ENCODE data around the gene ANXA8.
"Not testable (repeated sequence)": the region's sequence is repeated elsewhere in the genome, so short reads cannot be mapped to it uniquely, and the experiment has no call there.

Gene ANXA8

GRCh38 chr10:47483923-47484322, at the start of gene ANXA8:
Gene ANXA8, minus strand, starts transcription at chr10:47484115. Its CDS starts 182 bp downstream, at chr10:47483933.
- not testable (repeated sequence) for DNase-seq (ENCODE audit: low spot score)

- not testable (repeated sequence) for DNase-seq (ENCODE audit: low spot score)
Measured at GRCh38 chr10:47523475-47523874, 39.6 kb upstream of the ANXA8 start, which contains the start of gene AGAP9. Gene AGAP9, minus strand, starts transcription at chr10:47523638. Its CDS starts 112 bp downstream, at chr10:47523526.

DNA sequence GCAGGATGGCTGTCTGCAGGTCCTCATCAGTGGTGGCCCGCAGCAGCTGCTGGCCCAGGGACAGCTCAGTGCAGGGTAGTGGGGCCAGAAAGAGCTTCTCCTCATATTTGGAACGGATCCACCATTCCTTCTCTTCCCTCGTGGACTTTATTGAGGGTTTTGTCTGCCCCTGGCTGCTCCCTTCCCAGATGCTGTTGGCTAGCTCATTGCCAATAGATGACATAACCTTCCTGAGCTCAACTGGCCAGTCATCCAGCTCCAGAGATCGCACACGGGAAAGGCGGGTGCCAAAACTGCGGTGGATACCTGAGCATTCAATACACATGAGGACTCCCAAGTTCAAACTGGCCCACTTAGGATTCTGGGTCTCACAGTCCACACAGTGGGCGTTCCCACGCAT, 18.4 kb upstream of the ANXA8 start:
- DNase-seq (ENCODE audit: low spot score), result not testable (repeated sequence)

GRCh38 chr10:47494226-47494625, 10.3 kb upstream of the ANXA8 start:
- DNase-seq (ENCODE audit: low spot score), result not testable (repeated sequence)

DNA sequence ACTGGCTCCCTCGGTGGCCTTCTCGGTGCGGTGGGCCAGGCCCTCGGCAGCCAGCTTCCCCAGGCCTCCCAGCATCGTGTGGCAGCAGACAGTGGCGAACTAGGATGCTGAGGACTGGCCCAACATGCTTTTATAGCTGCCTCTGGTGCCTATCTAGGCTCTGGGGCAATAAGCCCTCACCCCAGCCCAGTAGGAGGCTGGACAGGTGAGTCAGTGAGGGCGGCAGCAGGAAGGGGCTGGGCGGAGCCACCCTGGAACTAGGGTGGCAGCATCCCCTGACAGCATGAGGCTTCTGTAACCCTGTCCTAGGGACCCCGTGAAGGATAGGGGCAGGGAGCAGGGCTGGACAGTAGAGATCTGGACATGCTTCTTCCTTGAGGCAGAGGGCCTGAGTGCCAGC, 7.7 kb upstream of the ANXA8 start, which contains the start of gene FAM25G:
TSS of gene FAM25G (minus strand) at position 101 of the 400 bp plus-strand sequence. CDS start at position 75, 26 bp downstream.
- not testable (repeated sequence) for DNase-seq (ENCODE audit: low spot score)

DNA sequence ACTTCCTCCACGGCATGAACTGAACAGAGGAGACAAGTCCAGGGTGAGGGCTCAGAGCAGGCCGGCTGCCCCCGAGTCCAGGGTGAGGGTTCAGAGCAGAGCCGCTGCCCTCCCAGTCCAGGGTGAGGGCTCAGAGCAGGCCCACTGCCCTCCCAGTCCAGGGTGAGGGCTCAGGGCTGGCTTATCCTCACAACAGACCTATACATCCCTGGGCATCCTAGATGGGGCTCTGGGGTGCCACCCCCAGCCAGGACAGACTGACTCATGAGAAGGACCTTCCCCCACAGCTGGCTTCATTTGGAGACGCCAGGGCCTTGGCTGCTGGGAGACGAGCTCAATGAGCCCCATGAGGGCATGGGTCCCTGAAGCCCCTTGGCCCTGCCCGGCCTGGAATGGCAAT, 5.7 kb upstream of the ANXA8 start:
- not testable (repeated sequence) for DNase-seq (ENCODE audit: low spot score)

DNA sequence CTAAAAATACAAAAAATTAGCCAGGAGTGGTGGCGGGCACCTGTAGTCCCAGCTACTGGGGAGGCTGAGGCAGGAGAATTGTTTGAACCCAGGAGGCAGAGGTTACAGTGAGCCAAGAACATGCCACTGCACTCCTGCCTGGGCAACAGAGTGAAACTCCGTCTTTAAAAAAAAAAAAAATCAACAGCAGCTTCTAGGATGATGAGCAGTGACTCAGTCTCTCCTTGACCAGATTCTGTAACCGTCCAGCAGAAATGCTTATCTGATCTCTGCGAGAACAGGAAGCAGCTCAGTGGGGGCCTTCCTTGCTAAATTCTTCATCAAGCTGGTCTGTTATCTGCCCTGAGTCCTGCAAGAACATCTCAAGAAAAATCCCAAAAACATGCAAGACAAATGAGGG, 2.0 kb upstream of the ANXA8 start:
- DNase-seq (ENCODE audit: low spot score), result not testable (repeated sequence)

DNA sequence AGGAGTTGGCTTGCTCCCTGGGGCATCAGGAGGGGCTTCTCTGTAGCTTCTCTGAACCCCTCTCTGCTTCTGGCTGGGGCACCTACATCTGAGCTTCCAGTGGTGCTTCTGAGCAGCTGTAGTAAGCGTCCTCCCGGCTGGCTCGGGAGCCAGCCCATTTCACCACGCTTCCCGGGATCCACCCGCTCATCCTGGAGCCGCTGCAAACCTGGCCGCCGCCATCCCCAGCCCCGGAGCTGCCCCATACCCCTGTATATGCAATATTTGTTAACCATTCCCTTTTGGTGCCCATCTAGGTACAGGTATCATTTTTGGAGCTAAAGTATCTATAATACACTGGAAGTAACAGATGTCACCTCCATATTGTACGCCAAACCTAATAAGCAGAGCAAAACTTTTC, 871 bp upstream of the ANXA8 start:
- not testable (repeated sequence) for DNase-seq (ENCODE audit: low spot score)

- DNase-seq (ENCODE audit: low spot score), result not testable (repeated sequence)
Measured at GRCh38 chr10:47482367-47482766, 1.5 kb downstream of the ANXA8 start.

GRCh38 chr10:47481768-47482181, 2.1 kb downstream of the ANXA8 start:
- DNase-seq (ENCODE audit: low spot score), result not testable (repeated sequence)

DNA sequence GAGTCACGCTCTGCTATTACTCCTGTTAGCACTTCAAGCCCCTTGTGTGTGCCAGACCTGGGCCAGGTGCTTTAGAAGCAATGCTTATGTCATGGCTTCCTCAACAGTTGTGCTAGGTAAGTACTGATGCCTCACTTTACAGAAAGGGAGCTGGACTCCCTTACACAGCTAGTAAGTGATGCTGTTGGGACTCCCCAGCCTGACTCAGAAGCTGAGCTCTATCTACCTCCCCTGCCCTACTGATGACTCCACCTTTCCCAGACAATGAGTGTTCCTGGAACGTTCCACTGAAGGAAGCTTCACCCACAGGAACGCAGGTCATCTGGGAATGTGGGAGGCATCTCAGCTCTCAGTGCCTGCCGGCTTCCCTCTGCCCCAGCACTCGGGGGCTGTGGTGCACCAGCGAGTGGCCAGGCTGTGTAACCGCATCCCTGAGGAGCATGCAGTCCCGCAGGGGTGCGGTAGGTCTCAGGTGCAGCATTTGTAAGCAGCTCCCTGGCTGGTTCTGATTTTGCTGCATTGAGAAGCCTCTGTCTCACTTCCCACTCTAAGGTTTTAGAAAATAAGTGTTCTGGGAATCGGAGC, 2.6 kb downstream of the ANXA8 start:
- DNase-seq (ENCODE audit: low spot score), result not testable (repeated sequence)

DNA sequence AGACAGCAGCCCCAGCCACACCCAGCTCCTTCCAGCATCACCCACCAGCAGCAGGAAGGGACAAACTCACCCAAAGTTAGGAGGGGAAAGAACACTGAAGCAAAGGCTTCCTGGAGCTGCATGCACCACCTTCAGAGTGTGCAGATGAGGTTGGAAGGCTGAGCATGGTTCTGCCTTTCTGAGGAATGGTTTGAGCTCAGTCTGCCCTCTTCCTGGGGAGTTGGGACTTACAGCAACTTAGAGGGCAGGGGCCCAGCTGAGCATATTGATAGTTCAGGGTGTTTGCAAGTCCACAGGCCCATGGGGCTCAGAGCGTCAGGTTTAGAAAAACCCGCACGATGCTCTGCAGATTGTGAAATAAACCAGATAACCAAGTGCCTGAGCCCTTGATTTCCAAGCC, 3.8 kb downstream of the ANXA8 start:
- DNase-seq (ENCODE audit: low spot score), result not testable (repeated sequence)

DNA sequence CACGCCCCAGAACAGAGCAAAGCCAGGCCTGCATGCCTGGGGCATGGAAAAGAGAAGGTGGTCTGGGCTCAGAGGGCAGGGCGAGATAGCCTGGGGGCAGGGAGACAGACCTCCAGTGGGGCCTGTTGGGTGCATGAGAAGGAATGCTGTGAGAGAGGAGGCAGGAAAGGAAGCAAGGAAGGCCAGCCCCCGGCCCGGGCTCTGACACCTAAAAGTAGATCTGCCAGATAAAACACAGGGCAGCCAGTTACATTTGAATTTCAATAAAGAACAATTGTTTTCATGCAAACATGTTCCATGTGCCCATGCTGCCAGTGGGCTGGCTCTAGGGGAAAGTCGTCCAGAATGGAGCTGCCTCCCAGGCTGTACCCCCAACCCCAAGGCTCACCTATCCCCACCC, 5.8 kb downstream of the ANXA8 start:
- not testable (repeated sequence) for DNase-seq (ENCODE audit: low spot score)

DNA sequence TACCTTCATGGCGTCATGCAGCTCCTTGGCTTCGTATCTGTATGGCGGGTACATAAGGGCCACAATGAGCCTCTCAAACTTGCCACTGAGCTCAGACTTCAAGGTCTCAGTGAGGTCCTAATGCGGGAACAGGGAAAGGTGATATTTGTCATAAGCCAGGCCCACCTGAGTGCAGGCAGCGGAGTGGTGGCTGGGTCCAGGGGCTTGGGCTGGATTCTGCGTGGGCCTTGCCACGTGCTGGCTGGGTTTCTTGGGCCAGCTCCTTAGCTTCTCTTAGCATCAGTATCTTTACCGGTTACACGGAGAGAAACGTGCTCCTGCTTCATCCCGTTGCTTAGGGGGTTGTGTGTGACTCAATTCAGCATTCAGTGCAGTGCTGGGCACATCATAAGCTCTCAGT, 6.8 kb downstream of the ANXA8 start:
- not testable (repeated sequence) for DNase-seq (ENCODE audit: low spot score)

DNA sequence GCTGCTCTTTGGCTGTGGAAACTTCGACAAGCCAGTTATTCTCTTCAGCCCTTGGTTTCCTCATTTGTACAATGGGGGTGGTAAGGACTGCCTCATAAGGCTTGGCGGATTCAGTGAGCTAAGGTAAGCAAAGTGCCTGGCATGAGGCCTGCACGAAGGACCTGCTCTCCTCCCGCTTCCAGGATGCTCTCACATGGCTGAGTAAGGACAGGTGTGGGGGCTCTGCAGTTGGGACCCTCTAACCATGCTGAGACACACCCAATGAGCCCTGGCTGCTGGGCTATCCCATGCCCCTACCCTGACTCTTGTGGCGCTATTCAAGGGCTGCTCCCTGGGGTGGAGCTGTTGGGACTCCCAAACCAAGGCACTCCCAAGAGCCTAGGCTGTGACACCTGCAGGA, 8.8 kb downstream of the ANXA8 start:
- DNase-seq (ENCODE audit: low spot score), result not testable (repeated sequence)

DNA sequence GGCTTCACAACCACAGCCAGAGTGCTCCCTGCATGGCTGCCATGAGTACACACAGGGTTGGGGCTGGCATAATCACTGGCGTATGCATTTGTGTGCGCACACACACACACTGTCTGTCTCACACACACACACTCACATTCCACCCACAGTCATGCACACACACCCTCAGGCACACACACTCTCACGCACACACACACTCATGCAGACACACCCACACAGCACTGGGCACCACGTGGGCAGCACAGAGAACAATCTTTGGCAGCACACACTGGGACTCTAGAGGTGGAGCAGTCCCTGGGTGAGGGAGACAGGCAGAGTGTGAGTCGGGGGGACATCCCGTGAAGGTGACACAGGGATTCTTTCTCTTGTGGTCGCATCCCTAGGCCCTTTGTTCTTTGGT, 10.4 kb downstream of the ANXA8 start:
- not testable (repeated sequence) for DNase-seq (ENCODE audit: low spot score)

DNA sequence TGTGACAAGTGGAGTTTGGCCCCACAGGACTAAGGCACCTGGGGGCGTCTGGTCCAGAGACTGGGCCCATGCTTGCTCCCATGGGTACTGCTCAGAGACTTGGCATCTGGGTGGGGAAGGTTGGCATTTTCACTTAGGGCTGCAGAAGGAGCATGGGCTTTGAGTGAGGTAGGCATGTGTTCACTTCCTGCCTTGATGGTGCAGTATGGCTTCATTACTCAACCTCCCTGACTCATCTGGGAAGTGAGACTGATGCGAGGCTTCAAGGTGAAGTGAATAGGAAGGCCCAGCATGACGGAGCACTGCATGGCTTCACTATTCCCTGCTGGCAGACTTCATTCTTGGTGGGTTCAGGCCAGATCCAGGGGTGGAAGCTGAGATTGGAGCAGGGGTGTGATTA, 11.3 kb downstream of the ANXA8 start:
- not testable (repeated sequence) for DNase-seq (ENCODE audit: low spot score)

DNA sequence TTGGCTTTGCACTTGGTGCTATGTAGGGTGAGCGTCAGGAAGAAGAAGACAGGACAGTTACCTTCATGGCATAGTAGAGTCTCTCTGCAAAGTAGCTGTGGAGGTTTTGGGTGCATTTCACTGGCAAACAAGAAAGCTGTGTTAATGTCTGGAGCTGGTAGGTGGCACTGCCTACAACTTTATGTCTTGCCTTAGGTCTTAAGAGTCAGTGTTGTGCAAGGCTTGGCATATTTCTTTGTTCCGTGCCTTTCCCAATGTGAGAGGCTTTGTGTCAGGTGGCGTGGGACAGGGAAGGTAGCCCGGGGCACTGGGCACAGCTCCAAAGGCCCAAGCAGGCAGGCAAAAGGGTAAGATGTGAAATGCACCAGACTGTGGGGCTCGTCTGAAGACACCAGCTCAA, 11.8 kb downstream of the ANXA8 start:
- not testable (repeated sequence) for DNase-seq (ENCODE audit: low spot score)

DNA sequence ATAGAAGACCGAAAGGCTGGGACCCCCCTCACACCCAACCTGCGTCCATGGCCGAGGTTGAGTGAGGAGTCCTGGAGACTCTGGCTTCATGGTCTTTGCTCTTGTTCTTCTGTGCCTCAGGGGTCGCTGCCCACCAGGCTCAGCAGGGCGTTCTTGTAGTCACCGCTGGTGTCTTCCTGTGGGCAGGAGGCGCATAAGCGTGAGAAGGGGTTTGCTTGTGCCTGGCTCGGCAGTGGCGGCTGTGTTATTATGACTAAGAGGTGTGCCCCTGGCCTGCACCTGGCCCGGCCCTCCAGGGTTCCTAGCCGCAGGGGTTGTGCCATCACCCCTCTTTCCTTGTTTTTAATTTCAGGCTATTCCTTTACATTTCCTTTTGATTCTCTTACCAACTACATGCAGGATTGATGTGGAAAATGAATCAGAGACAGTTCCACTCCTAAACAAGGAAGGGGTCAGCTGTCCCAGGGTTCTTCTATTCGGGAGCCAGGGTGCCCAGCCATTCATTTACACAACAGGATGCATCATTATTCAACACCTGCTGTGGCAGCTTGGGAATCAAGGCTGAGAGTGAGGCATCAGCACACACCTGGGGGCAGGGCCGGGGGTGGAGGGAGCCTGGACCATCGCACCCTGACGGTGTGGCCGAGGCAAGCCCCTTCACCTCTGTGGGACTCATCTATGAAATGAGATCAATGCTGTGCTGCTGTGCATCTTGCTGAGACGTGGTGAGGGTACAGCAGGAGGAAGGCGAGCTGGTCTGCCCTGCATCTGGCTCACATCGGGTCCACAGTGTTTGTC, 15.0 kb downstream of the ANXA8 start:
- DNase-seq (ENCODE audit: low spot score), result not testable (repeated sequence)

DNA sequence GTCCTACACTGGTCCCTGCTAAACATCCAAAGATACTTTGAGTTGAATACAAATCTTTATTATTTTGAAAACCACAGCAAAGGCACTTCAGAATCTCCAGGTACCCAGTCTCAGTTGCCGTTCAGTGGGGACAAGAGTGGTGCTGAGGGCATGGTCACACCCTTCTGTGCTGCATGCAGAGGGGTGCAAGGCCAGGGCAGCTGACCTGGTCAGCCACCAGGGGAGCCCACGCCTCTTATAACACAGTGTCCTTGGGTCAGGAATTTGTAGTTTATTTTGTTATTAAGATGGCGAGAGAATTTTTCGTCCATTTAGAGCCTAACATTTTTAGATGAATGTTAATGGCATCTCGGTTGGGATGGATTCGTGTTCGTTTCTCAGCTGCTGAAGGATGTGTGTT, 16.0 kb downstream of the ANXA8 start:
- not testable (repeated sequence) for DNase-seq (ENCODE audit: low spot score)

- DNase-seq (ENCODE audit: low spot score), result not testable (repeated sequence)
Measured at GRCh38 chr10:47467458-47467857, 16.5 kb downstream of the ANXA8 start.

DNA sequence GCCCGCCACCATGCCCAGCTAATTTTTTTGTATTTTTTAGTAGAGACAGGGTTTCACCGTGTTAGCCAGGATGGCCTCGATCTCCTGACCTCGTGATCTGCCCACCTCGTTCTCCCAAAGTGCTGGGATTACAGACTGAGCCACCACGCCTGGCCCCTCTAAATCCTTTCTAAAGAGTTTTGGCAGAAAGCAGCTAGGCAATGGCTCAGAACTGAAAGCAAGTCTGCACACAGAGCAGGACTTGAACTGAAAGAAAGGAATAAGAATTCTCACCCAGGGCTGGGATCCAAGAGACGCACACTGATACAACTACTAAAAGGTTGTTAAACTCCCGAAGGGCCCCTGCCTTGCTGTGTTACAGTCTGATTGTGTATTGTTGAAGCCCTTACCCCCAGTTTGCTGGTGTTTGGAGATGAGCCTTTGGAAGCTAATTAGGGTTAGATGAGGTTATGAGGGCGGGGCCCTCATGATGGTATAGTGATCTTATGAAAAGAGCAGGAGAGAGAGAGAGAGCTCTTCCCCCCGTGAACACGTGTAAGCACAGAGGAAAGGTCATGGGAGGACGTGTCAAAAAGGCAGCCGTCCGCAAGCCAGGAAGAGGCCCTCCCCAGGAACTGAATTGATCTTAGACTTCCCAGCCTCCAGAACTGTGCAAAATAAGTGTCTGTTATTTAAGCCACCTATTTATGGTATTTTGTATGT, 18.5 kb downstream of the ANXA8 start:
- not testable (repeated sequence) for DNase-seq (ENCODE audit: low spot score)

Data from pons (tissue), 1 donor.